ENCODE data around the gene ZBTB21. TPM values are rescaled to one million over a fixed set of nuclear protein-coding genes. Genes with fewer than 3 reads are reported as not detected.

The ZBTB21 gene
- polyA plus RNA-seq, 3 donors, result 4.7 to 7.2 (median 6.3) TPM

DNA sequence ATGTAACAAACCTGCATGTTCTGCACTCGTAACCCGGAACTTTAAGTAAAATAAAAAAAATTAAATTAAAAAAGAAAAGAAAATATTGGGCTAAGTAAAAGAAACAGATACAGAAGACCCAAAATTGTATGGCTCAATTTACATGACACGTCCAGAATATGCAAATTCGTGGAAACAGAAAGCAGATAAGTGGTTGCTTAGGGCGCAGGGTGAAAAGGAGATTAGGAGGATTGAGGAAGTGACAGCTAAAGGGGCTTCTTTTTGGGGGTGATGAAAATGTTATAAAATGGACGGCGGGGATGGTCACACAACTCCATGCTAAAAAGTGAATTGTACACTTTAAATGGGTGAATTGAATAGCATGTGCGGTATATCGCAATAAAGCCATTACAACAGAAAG, 27.4 kb upstream of the ZBTB21 start:
- Histone ChIP-seq H4K20me1 (ENCODE audit: insufficient read depth, low read length) (no peaks in the 10 kb centered on the region), H3K9me3 (replicated peaks in 1 of 2; ENCODE audit: control insufficient read depth in 1 of 2, insufficient read depth in 1 of 2, low read length in 2 of 2) (no peaks in the 10 kb centered on the region), H3K4me1 (ENCODE audit: control insufficient read depth in 1 of 2, insufficient read depth in 2 of 2, low read length in 2 of 2) (no peaks in the 10 kb centered on the region), H3K4me3 (replicated peaks in 1 of 3; ENCODE audit: low read depth in 2 of 3, low read length in 3 of 3) (no peak overlapping the region), H3K36me3 (replicated peaks in 1 of 2; ENCODE audit: control insufficient read depth in 1 of 2, insufficient read depth in 2 of 2, low read length in 2 of 2) (no peaks in the 10 kb centered on the region), H2AFZ (ENCODE audit: insufficient read depth, low read depth, low read length, poor library complexity, severe bottlenecking) (no peak overlapping the region), H3K4me2 (replicated peaks; ENCODE audit: extremely low read depth, low read length, poor library complexity, severe bottlenecking) (no peak overlapping the region), H3K79me2 (ENCODE audit: insufficient read depth, low read length) (no peaks in the 10 kb centered on the region), H3K27me3 (ENCODE audit: control insufficient read depth in 2 of 2, insufficient read depth in 2 of 2, low read length in 2 of 2) (no peaks in the 10 kb centered on the region), H3K27ac (ENCODE audit: low read depth in 1 of 2, low read length in 2 of 2) (no peak overlapping the region), H3K9ac (ENCODE audit: insufficient read depth, low read length, poor library complexity, severe bottlenecking) (no peak overlapping the region)
- intact Hi-C loops (cut with micrococcal nuclease), result no loop called here
- H3K9me3 Mint-ChIP-seq, result no peaks in the 10 kb centered on the region
- H3K4me3 Mint-ChIP-seq, result no peak overlapping the region
- TF ChIP-seq, protein P1, sequence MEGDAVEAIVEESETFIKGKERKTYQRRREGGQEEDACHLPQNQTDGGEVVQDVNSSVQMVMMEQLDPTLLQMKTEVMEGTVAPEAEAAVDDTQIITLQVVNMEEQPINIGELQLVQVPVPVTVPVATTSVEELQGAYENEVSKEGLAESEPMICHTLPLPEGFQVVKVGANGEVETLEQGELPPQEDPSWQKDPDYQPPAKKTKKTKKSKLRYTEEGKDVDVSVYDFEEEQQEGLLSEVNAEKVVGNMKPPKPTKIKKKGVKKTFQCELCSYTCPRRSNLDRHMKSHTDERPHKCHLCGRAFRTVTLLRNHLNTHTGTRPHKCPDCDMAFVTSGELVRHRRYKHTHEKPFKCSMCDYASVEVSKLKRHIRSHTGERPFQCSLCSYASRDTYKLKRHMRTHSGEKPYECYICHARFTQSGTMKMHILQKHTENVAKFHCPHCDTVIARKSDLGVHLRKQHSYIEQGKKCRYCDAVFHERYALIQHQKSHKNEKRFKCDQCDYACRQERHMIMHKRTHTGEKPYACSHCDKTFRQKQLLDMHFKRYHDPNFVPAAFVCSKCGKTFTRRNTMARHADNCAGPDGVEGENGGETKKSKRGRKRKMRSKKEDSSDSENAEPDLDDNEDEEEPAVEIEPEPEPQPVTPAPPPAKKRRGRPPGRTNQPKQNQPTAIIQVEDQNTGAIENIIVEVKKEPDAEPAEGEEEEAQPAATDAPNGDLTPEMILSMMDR (IDR thresholded peaks at IDR 0.05), result no peak
- no peak overlapping the region for H3K27ac Mint-ChIP-seq
- H3K27me3 Mint-ChIP-seq (ENCODE audit: low read depth in 3 of 3), result peaks cover 0 to 13% (median 3%) of the 10 kb centered on the region in 3 donors
- no peaks in the 10 kb centered on the region for H3K4me1 Mint-ChIP-seq
- DNase-seq, result no peak
- no peaks in the 10 kb centered on the region for H3K36me3 Mint-ChIP-seq
- 71% methylated on average over 2 of the region's 9 CpGs for WGBS (ENCODE audit: insufficient coverage)

DNA sequence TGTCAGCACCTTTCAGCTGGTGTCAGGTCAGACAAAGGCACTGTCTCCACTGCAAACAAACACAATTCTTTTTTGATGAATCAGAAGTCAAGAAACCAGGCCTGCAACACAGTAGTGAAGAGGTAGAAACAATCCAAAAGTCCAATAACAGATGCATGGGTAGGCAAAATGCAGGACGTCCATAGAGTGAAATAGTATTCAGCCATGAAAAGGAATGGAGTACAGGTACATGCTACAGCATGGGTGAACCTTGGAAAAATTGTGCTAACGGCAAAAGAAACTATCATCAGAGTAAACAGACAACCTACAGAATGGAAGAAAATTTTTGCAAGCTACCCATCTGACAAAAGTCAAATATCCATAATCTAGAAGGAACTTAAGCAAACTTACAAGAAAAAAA, 26.2 kb upstream of the ZBTB21 start:
- Mint-ChIP-seq H3K4me1 (no peaks in the 10 kb centered on the region), H3K27ac (no peak overlapping the region), H3K36me3 (no peaks in the 10 kb centered on the region), H3K4me3 (no peak overlapping the region), H3K27me3 (ENCODE audit: low read depth in 3 of 3) (peaks cover 0 to 10% (median 3%) of the 10 kb centered on the region in 3 donors), H3K9me3 (no peaks in the 10 kb centered on the region)
- H3K4me1 ChIP-seq (ENCODE audit: control insufficient read depth in 1 of 2, insufficient read depth in 2 of 2, low read length in 2 of 2), result no peaks in the 10 kb centered on the region
- H4K20me1 ChIP-seq (ENCODE audit: insufficient read depth, low read length), result no peaks in the 10 kb centered on the region
- H3K27me3 ChIP-seq (ENCODE audit: control insufficient read depth in 2 of 2, insufficient read depth in 2 of 2, low read length in 2 of 2), result no peaks in the 10 kb centered on the region
- H3K36me3 ChIP-seq (replicated peaks in 1 of 2; ENCODE audit: control insufficient read depth in 1 of 2, insufficient read depth in 2 of 2, low read length in 2 of 2), result no peaks in the 10 kb centered on the region
- no peak for DNase-seq
- H3K9ac ChIP-seq (ENCODE audit: insufficient read depth, low read length, poor library complexity, severe bottlenecking), result no peak overlapping the region
- TF ChIP-seq, protein P1 (IDR thresholded peaks at IDR 0.05), result no peak
- no peak overlapping the region for H3K4me3 ChIP-seq (replicated peaks in 1 of 3; ENCODE audit: low read depth in 2 of 3, low read length in 3 of 3)
- no CpG with 5 or more reads among the region's 2 CpGs for WGBS (ENCODE audit: insufficient coverage)
- no peak overlapping the region for H3K27ac ChIP-seq (ENCODE audit: low read depth in 1 of 2, low read length in 2 of 2)
- no peaks in the 10 kb centered on the region for H3K9me3 ChIP-seq (replicated peaks in 1 of 2; ENCODE audit: control insufficient read depth in 1 of 2, insufficient read depth in 1 of 2, low read length in 2 of 2)
- H3K4me2 ChIP-seq (replicated peaks; ENCODE audit: extremely low read depth, low read length, poor library complexity, severe bottlenecking), result no peak overlapping the region
- H2AFZ ChIP-seq (ENCODE audit: insufficient read depth, low read depth, low read length, poor library complexity, severe bottlenecking), result no peak overlapping the region
- intact Hi-C loops (cut with micrococcal nuclease), result no loop called here
- H3K79me2 ChIP-seq (ENCODE audit: insufficient read depth, low read length), result no peaks in the 10 kb centered on the region

Measured in CD14-positive monocyte (primary cell).